Activated CD4-positive, CD25-positive, alpha-beta regulatory T cell treated with anti-CD3 and anti-CD28 coated beads, Interleukin-2, amount 50 U/mL, for 16 hours (primary cell): ENCODE results near the gene MAML2.

ENCODE experiments used
- DNase-seq: peaks from one replicate; pipeline ENCODE4 v3.0.0-alpha.2; 2020; ENCODE audit warnings: low read depth, low spot score

MAML2 gene

GRCh38 chr11:95975343-95975742 lies 367.7 kb downstream of the MAML2 start:
- no peak for DNase-seq

- no peak for DNase-seq
Measured at GRCh38 chr11:95972060-95972459, 370.9 kb downstream of the MAML2 start.

- DNase-seq, result no peak
Measured at GRCh38 chr11:95968585-95968984, 374.4 kb downstream of the MAML2 start.

GRCh38 chr11:95964281-95964680 lies 378.7 kb downstream of the MAML2 start:
- no peak for DNase-seq

- DNase-seq, result no peak
Measured at GRCh38 chr11:95961758-95962157, 381.2 kb downstream of the MAML2 start.

GRCh38 chr11:95950905-95951304 lies 392.1 kb downstream of the MAML2 start:
- no peak for DNase-seq

- DNase-seq, result no peak
Measured at GRCh38 chr11:95948637-95949036, 394.4 kb downstream of the MAML2 start.

- DNase-seq, result no peak
Measured at GRCh38 chr11:95944623-95945022, 398.4 kb downstream of the MAML2 start.

- no peak for DNase-seq
Measured at GRCh38 chr11:95943546-95943945, 399.4 kb downstream of the MAML2 start.

GRCh38 chr11:95939091-95939490 lies 403.9 kb downstream of the MAML2 start:
- DNase-seq, result no peak

GRCh38 chr11:95937358-95937757 lies 405.6 kb downstream of the MAML2 start:
- no peak for DNase-seq

GRCh38 chr11:95933594-95933993 lies 409.4 kb downstream of the MAML2 start:
- no peak for DNase-seq

- no peak for DNase-seq
Measured at GRCh38 chr11:95931916-95932315, 411.1 kb downstream of the MAML2 start.

- DNase-seq, result no peak
Measured at GRCh38 chr11:95930948-95931347, 412.0 kb downstream of the MAML2 start.

- no peak for DNase-seq
Measured at GRCh38 chr11:95926726-95927125, 416.3 kb downstream of the MAML2 start.
